Mucosa of rectum (tissue), 2 donors: ENCODE data around the gene WDR49.

Experiments used
- H3K27ac ChIP-seq, 2 donors: one replicate each; pipeline ENCODE4 v1.7.0; 2013; ENCODE audit warnings: inconsistent platforms in 2 of 2, low read depth in 2 of 2, low read length in 2 of 2
- H3K27me3 ChIP-seq, 2 donors: one replicate each; pipeline ENCODE4 v1.7.0; 2013; ENCODE audit warnings: low read length in 2 of 2; ENCODE audit not compliant: control insufficient read depth in 2 of 2, insufficient read depth in 2 of 2
- H3K36me3 ChIP-seq, 2 donors: one replicate each; pipeline ENCODE4 v1.7.0; 2013; ENCODE audit warnings: low read length in 2 of 2; ENCODE audit not compliant: control insufficient read depth in 2 of 2, insufficient read depth in 2 of 2
- H3K4me1 ChIP-seq, 2 donors: one replicate each; pipeline ENCODE4 v1.7.0; 2013; ENCODE audit warnings: low read length in 2 of 2, mild to moderate bottlenecking in 1 of 2; ENCODE audit not compliant: control insufficient read depth in 2 of 2, insufficient read depth in 2 of 2
- H3K4me3 ChIP-seq, 2 donors: one replicate each; pipeline ENCODE4 v1.7.0; 2013; ENCODE audit warnings: low read length in 2 of 2
- H3K9ac ChIP-seq, 2 donors: one replicate each; pipeline ENCODE4 v1.7.0; 2013; ENCODE audit warnings: low read length in 2 of 2, low read depth in 1 of 2, mild to moderate bottlenecking in 1 of 2
- H3K9me3 ChIP-seq, 2 donors: one replicate each; pipeline ENCODE4 v1.7.0; 2013; ENCODE audit warnings: low read length in 2 of 2; ENCODE audit not compliant: control insufficient read depth in 2 of 2
- donor health status: healthy.
- donor health status: Normal muscosa, but diverticular disease.

WDR49 gene

DNA sequence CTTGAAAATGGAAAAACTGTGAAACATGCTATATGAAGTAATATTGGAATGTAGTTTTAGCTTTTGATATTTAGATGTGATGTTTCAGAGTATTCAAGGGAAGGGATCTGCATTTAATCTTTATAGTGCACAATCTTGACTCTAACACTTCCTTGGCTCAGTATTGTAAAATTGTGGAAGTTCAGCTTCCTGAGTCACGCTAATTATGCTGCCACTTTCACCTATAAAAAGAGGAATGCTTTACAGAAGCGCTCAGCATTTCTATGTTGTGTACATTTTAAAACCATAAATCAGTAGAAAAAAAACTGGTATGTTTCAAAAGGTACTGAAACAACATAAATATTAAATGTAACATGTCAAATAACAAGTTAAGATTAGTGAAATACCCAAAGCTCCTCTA is 212.5 kb downstream of the WDR49 start:
- H3K27ac ChIP-seq, result no peak overlapping the region
- no peak overlapping the region for H3K4me3 ChIP-seq
- H3K27me3 ChIP-seq, result no peaks in the 10 kb centered on the region

DNA sequence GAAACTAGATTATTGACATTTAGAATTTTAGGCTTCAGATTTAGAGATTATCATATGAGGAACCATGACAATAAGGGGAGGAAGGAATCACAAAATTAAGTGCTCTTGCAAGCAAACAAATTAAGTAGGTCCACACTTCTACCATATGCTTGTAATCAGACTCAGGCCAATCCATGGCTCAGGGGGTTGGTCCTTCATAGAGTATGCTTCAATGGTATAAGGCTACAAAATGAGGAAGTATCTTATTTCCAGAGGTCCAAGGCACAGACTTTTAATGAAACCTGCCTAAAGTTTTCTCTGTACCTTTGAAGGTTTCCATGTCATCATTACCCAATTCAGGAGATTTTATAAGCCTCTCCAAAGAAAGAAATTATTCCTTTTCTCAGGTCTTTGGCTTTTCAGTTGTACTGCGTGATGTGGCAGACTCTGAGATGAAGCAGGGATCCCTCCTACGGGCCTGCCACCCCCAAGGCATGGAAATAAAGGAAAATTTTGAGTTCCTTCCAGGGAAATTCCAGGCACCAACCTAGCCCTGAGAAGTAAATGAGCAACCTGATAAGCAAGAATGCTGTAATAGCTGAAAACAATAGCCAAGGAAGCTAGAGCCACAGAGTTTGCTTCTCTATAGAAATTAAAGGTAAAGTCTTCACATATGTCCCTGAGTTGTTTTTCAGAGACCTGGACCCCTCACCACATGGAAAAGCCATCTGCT is 216.2 kb downstream of the WDR49 start:
- Histone ChIP-seq H3K4me1 (no peaks in the 10 kb centered on the region), H3K4me3 (no peak overlapping the region), H3K36me3 (no peaks in the 10 kb centered on the region), H3K27me3 (no peaks in the 10 kb centered on the region), H3K9ac (no peak overlapping the region), H3K9me3 (no peaks in the 10 kb centered on the region), H3K27ac (no peak overlapping the region)

More for the DNA sequence above, 212.5 kb downstream of the WDR49 start:
- Histone ChIP-seq H3K9me3 (no peaks in the 10 kb centered on the region), H3K4me1 (no peaks in the 10 kb centered on the region), H3K36me3 (no peaks in the 10 kb centered on the region), H3K9ac (no peak overlapping the region)
